ACC112 (cell line): Measurements from ENCODE around the gene SYNE1.
"Not testable (repeated sequence)": the region's sequence is repeated elsewhere in the genome, so short reads cannot be mapped to it uniquely, and the experiment has no call there.

Experiments
- H2AFZ ChIP-seq: fragments of 200-600 bp; sonication (generic); one replicate; pipeline ENCODE4 v1.6.0; 2017; ENCODE audit warnings: antibody characterized with exemption, low read length; ENCODE audit not compliant: unreplicated experiment
- H3K27ac ChIP-seq: fragments of 200-600 bp; sonication (generic); 2 replicates; pipeline ENCODE4 v1.5.1; 2014; ENCODE audit warnings: low read depth, mild to moderate bottlenecking, antibody characterized with exemption, low read length, moderate library complexity
- H3K27me3 ChIP-seq: fragments of 200-600 bp; sonication (generic); 2 replicates; pipeline ENCODE4 v1.6.1; 2014; ENCODE audit warnings: mild to moderate bottlenecking, antibody characterized with exemption, low read length, moderate library complexity, mixed read lengths; ENCODE audit not compliant: insufficient read depth
- H3K36me3 ChIP-seq: fragments of 200-600 bp; sonication (generic); 2 replicates; pipeline ENCODE4 v1.6.1; 2016; ENCODE audit warnings: mild to moderate bottlenecking, antibody characterized with exemption, low read length, moderate library complexity, mixed read lengths; ENCODE audit not compliant: insufficient read depth
- H3K4me1 ChIP-seq: fragments of 200-600 bp; sonication (generic); one replicate; pipeline ENCODE4 v1.6.1; 2016; ENCODE audit warnings: low read length, mixed read lengths; ENCODE audit not compliant: insufficient read depth, unreplicated experiment, control insufficient read depth
- H3K4me3 ChIP-seq: fragments of 200-600 bp; sonication (generic); 2 replicates; pipeline ENCODE4 v1.5.1; 2014; ENCODE audit warnings: mild to moderate bottlenecking, low read depth, low read length
- H3K79me2 ChIP-seq: fragments of 200-600 bp; sonication (generic); one replicate; pipeline ENCODE4 v1.6.0; 2016; ENCODE audit warnings: low read length; ENCODE audit not compliant: control insufficient read depth, unreplicated experiment, insufficient read depth

SYNE1 gene

GRCh38 chr6:152637296-152638047 is at the start of gene SYNE1:
Gene SYNE1, minus strand, starts transcription at chr6:152637362. Its CDS starts 9,031 bp downstream, at chr6:152628331.
- Histone ChIP-seq H3K4me3 (peak within 1 kb of the TSS; percentile 88), H2AFZ (peak within 1 kb of the TSS; percentile 96), H3K36me3 (no peaks in the 10 kb centered on the region), H3K79me2 (no peaks in the 10 kb centered on the region), H3K27me3 (peaks cover 3% of the 10 kb centered on the region; the same call in 1 of the 2 replicates), H3K27ac (no peak within 1 kb of the TSS), H3K4me1 (peaks cover 3% of the 10 kb centered on the region)

GRCh38 chr6:152685819-152686218 is 48.7 kb upstream of the SYNE1 start:
- no peak overlapping the region for H3K27ac ChIP-seq
- no peaks in the 10 kb centered on the region for H3K36me3 ChIP-seq
- H2AFZ ChIP-seq = no peak overlapping the region
- no peaks in the 10 kb centered on the region for H3K27me3 ChIP-seq
- no peak overlapping the region for H3K4me3 ChIP-seq
- H3K79me2 ChIP-seq = no peaks in the 10 kb centered on the region
- no peaks in the 10 kb centered on the region for H3K4me1 ChIP-seq

GRCh38 chr6:152682935-152683334 is 45.8 kb upstream of the SYNE1 start:
- H3K4me3 ChIP-seq, H3K27ac ChIP-seq, H2AFZ ChIP-seq, H3K4me1 ChIP-seq, H3K27me3 ChIP-seq, H3K79me2 ChIP-seq, H3K36me3 ChIP-seq: not testable (repeated sequence)

GRCh38 chr6:152682141-152682540 is 45.0 kb upstream of the SYNE1 start:
- Histone ChIP-seq H3K36me3 (no peaks in the 10 kb centered on the region), H2AFZ (no peak overlapping the region)

GRCh38 chr6:152680879-152681517 is 43.8 kb upstream of the SYNE1 start:
- Histone ChIP-seq H3K27me3 (no peaks in the 10 kb centered on the region), H3K36me3 (no peaks in the 10 kb centered on the region), H3K27ac (no peak overlapping the region), H3K79me2 (no peaks in the 10 kb centered on the region), H3K4me1 (no peaks in the 10 kb centered on the region), H2AFZ (no peak overlapping the region), H3K4me3 (no peak overlapping the region)

More at GRCh38 chr6:152682141-152682540, 45.0 kb upstream of the SYNE1 start:
- no peaks in the 10 kb centered on the region for H3K4me1 ChIP-seq
- H3K27me3 ChIP-seq = no peaks in the 10 kb centered on the region
- H3K4me3 ChIP-seq = no peak overlapping the region
- no peaks in the 10 kb centered on the region for H3K79me2 ChIP-seq
- no peak overlapping the region for H3K27ac ChIP-seq

- no peak overlapping the region for H3K4me3 ChIP-seq
- no peaks in the 10 kb centered on the region for H3K36me3 ChIP-seq
- H3K4me1 ChIP-seq = no peaks in the 10 kb centered on the region
- no peaks in the 10 kb centered on the region for H3K79me2 ChIP-seq
- H2AFZ ChIP-seq = no peak overlapping the region
- no peak overlapping the region for H3K27ac ChIP-seq
- no peaks in the 10 kb centered on the region for H3K27me3 ChIP-seq
These were observed 43.0 kb upstream of the SYNE1 start for GRCh38 chr6:152680151-152680550.

GRCh38 chr6:152673236-152673635 is 36.1 kb upstream of the SYNE1 start:
- H2AFZ ChIP-seq = peak overlapping the region; percentile 4

GRCh38 chr6:152671171-152671570 is 34.0 kb upstream of the SYNE1 start:
- peak overlapping the region; percentile 39 for H3K27ac ChIP-seq
- H3K4me1 ChIP-seq = peaks cover 24% of the 10 kb centered on the region
- no peaks in the 10 kb centered on the region for H3K27me3 ChIP-seq
- H3K4me3 ChIP-seq = peak overlapping the region; percentile 51; the same call in 1 of the 2 replicates
- H3K79me2 ChIP-seq = no peaks in the 10 kb centered on the region
- H2AFZ ChIP-seq = peak overlapping the region; percentile 81
- H3K36me3 ChIP-seq = no peaks in the 10 kb centered on the region

More at GRCh38 chr6:152673236-152673635, 36.1 kb upstream of the SYNE1 start:
- Histone ChIP-seq H3K27me3 (no peaks in the 10 kb centered on the region), H3K27ac (peak overlapping the region; percentile 16; the same call in 1 of the 2 replicates), H3K4me1 (peaks cover 24% of the 10 kb centered on the region), H3K79me2 (no peaks in the 10 kb centered on the region), H3K4me3 (no peak overlapping the region), H3K36me3 (no peaks in the 10 kb centered on the region)

- Histone ChIP-seq H3K27ac (no peak overlapping the region), H3K27me3 (no peaks in the 10 kb centered on the region), H3K36me3 (no peaks in the 10 kb centered on the region), H3K79me2 (no peaks in the 10 kb centered on the region), H2AFZ (peak overlapping the region; percentile 81), H3K4me3 (no peak overlapping the region), H3K4me1 (peaks cover 24% of the 10 kb centered on the region)
These were observed 32.7 kb upstream of the SYNE1 start for GRCh38 chr6:152669895-152670294.

- H3K27me3 ChIP-seq = no peaks in the 10 kb centered on the region
- H3K4me3 ChIP-seq = no peak overlapping the region
- no peaks in the 10 kb centered on the region for H3K36me3 ChIP-seq
- no peaks in the 10 kb centered on the region for H3K4me1 ChIP-seq
- H3K79me2 ChIP-seq = no peaks in the 10 kb centered on the region
- H3K27ac ChIP-seq = no peak overlapping the region
- H2AFZ ChIP-seq = no peak overlapping the region
These were observed 24.6 kb upstream of the SYNE1 start for GRCh38 chr6:152661776-152662175.

- Histone ChIP-seq H3K4me1 (no peaks in the 10 kb centered on the region), H3K79me2 (no peaks in the 10 kb centered on the region), H3K4me3 (no peak overlapping the region), H2AFZ (no peak overlapping the region), H3K36me3 (no peaks in the 10 kb centered on the region), H3K27me3 (no peaks in the 10 kb centered on the region), H3K27ac (no peak overlapping the region)
These were observed 14.8 kb upstream of the SYNE1 start for GRCh38 chr6:152651986-152652385.
